GM21526 (cell line): ENCODE measurements around the gene GAS5.
"Not testable (repeated sequence)": the region's sequence is repeated elsewhere in the genome, so short reads cannot be mapped to it uniquely, and the experiment has no call there.

Experiments used
- ATAC-seq: cut with Tn5 transposase; IDR thresholded peaks from one replicate; pipeline ENCODE4 v1.9.1; 2021; ENCODE audit warnings: moderate library complexity; ENCODE audit not compliant: unreplicated experiment, low FRiP score

GAS5 gene

GRCh38 chr1:173867753-173868265, at the start of gene GAS5:
Gene GAS5 (minus strand): TSS chr1:173867989.
- ATAC-seq: peak; percentile 63

- no peak for ATAC-seq
Observed at GRCh38 chr1:173917149-173917548, 49.4 kb upstream of the GAS5 start, which contains the start of gene SERPINC1. Gene SERPINC1 (minus strand): TSS chr1:173917327. CDS start chr1:173917259, 68 bp downstream.

GRCh38 chr1:173916667-173917066, 48.9 kb upstream of the GAS5 start:
- ATAC-seq: no peak

- ATAC-seq: no peak
Observed at GRCh38 chr1:173915596-173915995, 47.8 kb upstream of the GAS5 start.

DNA sequence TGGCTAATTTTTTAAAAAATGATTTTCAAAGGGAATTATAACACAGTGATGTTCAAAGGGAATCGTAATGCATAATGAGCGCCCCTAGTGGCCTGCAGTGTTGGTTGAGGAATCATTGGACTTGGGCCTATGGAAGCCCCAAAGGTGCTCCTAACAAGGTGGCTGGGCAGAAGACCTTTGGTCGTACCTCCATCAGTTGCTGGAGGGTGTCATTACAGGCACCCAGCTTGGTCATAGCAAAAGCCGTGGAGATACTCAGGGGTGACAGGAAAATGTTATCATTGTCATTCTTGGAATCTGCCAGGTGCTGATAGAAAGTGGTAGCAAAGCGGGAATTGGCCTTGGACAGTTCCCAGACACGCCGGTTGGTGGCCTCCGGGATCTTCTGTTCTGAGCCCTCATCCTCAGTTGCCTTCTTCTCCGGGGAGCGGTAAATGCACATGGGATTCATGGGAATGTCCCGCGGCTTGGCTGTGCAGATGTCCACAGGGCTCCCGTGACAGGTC, 46.6 kb upstream of the GAS5 start:
- no peak for ATAC-seq

GRCh38 chr1:173913111-173913510, 45.3 kb upstream of the GAS5 start:
- ATAC-seq: no peak

- ATAC-seq: no peak
Observed at GRCh38 chr1:173903827-173904531, 36.2 kb upstream of the GAS5 start.

- no peak for ATAC-seq
Observed at GRCh38 chr1:173900992-173901391, 33.2 kb upstream of the GAS5 start.

DNA sequence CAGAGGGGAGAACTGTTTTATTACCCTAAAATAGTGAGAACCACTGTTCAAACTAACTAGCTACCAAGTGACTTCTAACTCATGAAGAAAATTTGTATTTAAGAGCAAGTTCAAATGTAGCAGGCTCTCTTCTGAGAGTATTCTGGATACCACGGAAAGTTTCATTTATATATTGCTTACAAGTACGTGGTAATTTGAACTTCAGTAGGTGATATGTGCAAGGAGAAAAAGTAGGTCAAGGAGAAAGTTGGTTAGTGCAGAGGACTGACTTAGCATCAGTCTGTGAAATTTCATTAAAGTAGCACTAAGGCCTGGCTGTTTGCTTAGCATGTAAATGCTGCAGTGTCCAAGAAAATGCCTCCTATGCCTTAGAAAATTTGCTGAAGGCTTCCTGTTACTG, 32.6 kb upstream of the GAS5 start:
- no peak for ATAC-seq

DNA sequence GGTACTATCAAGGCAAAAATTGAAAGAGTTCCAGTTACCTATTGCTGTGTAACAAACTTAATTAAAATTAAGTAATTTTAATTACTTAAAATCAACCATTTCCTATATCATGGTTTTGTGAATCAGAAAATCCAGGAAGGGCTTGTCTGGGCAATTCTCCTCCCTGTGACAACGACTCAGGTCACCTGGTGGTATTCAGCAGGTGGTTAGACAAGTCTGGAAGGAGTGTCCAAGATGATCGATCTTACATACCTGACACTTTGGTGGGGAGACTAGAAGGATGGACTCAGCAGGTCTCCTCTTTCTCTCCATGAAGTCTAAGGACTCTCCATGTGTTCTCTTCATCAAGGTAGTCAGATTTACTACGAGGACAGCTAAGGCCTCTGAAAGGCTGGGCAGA, 26.4 kb upstream of the GAS5 start:
- ATAC-seq: no peak

DNA sequence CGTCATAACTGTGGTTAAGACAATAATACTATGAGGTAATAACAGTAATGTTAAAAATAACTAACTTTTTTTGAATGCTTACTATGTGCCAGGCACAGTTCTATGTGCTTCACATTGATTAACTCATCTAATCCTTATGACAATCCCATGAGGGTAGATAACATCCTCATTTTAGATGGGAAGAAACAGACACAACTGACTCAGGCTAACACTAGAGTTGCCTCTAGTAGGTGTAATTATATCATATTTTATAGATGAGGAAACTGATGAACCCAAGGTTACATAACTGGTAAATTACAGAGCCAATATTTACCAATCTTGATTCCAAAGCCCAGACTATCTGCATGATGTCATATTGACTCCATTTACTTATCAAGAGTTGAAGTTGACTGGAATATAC, 25.8 kb upstream of the GAS5 start:
- ATAC-seq: no peak

- ATAC-seq: no peak
Observed at GRCh38 chr1:173889885-173890284, 22.1 kb upstream of the GAS5 start.

DNA sequence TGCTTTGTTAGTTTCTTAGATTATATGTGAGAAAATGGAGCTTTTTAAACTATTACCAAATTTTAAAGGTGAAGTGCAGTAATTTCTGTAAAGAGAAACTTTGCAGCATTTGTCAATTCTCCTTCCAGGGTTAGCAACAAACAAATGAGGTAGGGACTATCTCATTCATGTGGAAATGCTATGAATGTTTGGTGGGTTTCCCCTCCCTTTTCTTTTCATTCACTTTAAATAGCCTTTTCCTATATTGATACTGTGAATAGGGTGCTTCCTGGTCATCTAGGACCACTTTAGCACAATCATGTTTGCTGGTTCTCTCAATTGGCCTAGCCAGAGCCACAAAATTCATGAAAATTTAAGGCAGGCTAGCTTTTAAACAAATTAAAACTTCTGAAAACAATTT, 21.0 kb upstream of the GAS5 start:
- ATAC-seq: no peak

- ATAC-seq: no peak
Observed at GRCh38 chr1:173887627-173888026, 19.8 kb upstream of the GAS5 start.

- ATAC-seq: no peak
Observed at GRCh38 chr1:173886746-173887611, 19.2 kb upstream of the GAS5 start.

DNA sequence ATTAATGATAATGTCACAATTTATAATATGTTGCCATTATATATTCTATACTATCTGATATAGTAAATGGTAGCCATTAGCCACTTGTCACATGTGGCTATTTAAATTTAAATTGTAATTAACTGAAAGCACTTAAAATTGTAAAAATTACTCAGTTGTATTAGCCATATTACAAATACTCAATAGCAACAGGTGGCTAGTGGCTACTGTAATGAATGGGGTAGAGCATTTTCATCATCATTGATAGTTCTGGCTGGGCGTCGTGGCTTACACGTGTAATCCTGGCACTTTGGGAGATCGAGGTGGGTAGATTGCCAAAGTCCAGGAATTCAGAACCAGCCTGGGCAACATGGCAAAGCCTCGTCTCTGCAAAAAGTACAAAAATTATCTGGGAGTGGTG, 16.9 kb upstream of the GAS5 start:
- ATAC-seq: no peak

GRCh38 chr1:173881117-173881516, 13.3 kb upstream of the GAS5 start:
- not testable (repeated sequence) for ATAC-seq

DNA sequence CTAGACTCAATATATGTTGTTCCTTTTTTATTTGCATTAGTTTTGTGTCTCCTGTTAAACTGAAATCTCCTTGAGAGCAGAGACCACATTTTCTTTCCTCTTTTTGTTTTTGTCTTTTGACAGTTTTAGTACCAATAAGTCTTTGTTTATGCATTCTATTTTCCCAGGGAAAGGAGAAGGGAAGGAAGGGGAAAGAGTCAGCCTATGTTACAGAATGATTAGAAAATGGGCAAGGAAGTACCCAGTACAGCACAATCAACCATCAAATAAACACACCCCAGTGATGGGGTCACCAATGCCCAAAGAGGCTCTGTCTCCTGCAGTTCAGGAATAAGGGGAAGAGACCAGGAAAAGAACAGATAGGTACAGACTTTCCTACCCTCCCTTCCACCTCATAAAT, 10.5 kb upstream of the GAS5 start:
- ATAC-seq: no peak

- no peak for ATAC-seq
Observed at GRCh38 chr1:173876732-173877131, 8.9 kb upstream of the GAS5 start.

DNA sequence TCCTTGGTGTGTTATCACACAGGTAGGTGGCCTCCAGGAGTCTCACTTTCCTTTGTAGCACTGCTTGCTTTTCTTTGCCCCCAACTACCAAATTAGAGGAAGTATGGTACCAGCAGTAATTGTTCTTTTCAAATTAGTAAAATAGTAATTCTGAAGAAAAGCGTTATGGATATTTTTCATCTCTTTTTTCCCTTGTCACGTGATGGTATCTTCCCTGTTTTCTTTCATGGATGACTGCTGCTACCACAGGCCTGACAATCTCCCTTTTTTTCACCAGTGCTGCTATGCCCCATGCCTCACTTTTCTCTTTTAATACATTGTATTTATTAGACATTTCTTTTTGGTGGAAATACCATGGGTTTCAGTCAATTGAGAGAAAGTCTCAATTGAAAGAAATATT, 3.7 kb upstream of the GAS5 start:
- no peak for ATAC-seq

GRCh38 chr1:173871091-173871490, 3.3 kb upstream of the GAS5 start:
- no peak for ATAC-seq
